Measurements from ENCODE around the gene SUPT6H. TPM values are rescaled to one million over a fixed set of nuclear protein-coding genes. Genes with fewer than 3 reads are reported as not detected.

Gene SUPT6H
- total and polyA plus RNA-seq, 2 of the 8 experiments (the other 6 are each of a cell fraction or from before 2014, with no cell fraction given): 32.0 to 59.9 TPM

DNA sequence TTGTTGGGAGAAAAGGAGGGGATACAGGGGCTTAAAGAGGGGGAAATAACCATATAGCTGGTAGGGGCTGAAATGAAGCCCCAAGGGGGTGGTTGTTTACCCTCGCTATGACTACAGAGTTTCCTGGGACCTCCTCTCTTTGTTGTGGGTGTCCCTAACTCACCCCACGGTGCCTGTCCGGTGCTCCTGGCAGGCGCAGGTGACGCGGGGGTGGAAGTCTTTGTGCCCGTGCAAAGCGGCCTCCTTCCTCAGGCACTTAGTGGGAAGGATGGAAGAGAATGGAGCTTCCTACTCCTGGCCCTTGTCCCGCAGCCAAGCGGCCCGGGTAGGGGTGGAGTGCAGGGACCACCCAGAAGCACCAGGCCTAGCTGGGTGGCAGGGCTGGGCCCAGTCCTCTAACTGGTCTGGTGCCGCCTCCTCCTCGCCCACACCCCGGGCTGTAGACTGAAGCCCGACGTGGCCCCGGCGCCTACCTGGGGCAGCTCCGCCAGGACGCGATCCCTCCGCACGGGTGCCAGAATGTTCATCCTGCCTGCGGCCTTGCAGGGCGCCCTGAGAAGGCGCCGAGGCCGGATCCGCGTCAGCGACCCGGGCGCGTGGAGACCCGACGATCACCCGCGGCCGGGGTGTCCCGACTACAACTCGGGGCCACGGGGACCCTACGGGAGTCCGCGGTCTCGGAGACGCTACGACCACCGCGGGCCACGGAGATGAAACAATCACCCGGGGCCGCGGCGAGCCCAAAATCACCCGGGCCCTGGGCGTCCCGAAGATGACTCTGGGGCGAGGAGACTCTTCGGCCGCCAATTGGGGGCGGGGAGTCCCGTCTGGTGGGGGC lies 55.0 kb downstream of the SUPT6H start:
- no peak overlapping the region for H3K14ac ChIP-seq (ENCODE audit: insufficient read length)
- no peaks in the 10 kb centered on the region for H3K27me3 ChIP-seq (replicated peaks in 1 of 4; ENCODE audit: control insufficient read depth in 3 of 4, extremely low read depth in 1 of 4, insufficient read depth in 3 of 4, low read length in 3 of 4)
- peak overlapping the region; percentile 87; the same call in 1 of the 2 replicates for H2BK5ac ChIP-seq (ENCODE audit: low read depth, low read length)
- peaks cover 0 to 18% of the 10 kb centered on the region in 2 experiments for H4K20me1 ChIP-seq (replicated peaks in 1 of 2; ENCODE audit: control insufficient read depth in 1 of 2, insufficient read depth in 2 of 2, low read length in 2 of 2)
- H2BK120ac ChIP-seq (replicated peaks; ENCODE audit: low read depth, low read length): no peak overlapping the region
- no peak for DNase-seq (ENCODE audit: low read depth in 1 of 2, low spot score in 2 of 2)
- H3K18ac ChIP-seq (ENCODE audit: extremely low read depth, low read length): peak overlapping the region; percentile 88
- H3K56ac ChIP-seq (replicated peaks; ENCODE audit: insufficient read length, low read depth, low read length): peak overlapping the region; percentile 74
- H3K9ac ChIP-seq (replicated peaks in 1 of 4; ENCODE audit: extremely low read depth in 1 of 4, low read depth in 3 of 4, low read length in 3 of 4): peak overlapping the region; percentile 74 to 92 (median 80)
- H3K23me2 ChIP-seq (ENCODE audit: low read depth, low read length): peaks cover 25% of the 10 kb centered on the region
- peak overlapping the region; percentile 88 to 99 (median 96) for H3K4me3 ChIP-seq (ENCODE audit: extremely low read depth in 1 of 4, insufficient read depth in 2 of 4, low read depth in 3 of 4, low read length in 4 of 4)
- no peaks in the 10 kb centered on the region for H3K9me3 ChIP-seq (ENCODE audit: insufficient read depth in 2 of 2, low read depth in 1 of 2, low read length in 1 of 2)
- peaks cover 5 to 15% (median 10%) of the 10 kb centered on the region in 4 experiments; a peak in 6 of 7 replicates for H3K4me1 ChIP-seq (replicated peaks in 1 of 4; ENCODE audit: control insufficient read depth in 3 of 4, insufficient read depth in 4 of 4, low read length in 3 of 4)
- H3K27ac ChIP-seq (ENCODE audit: low read depth, low read length): peak overlapping the region; percentile 77
- no peak overlapping the region; the same call in 1 of the 2 replicates for H2AFZ ChIP-seq (ENCODE audit: low read length)
- ChIA-PET CTCF (ENCODE audit: partially characterized antibody) (interaction anchor here (0.6 to 2.9 kb wide), 10 partner anchors 8 to 185 kb away, joined by 3 to 20 read pairs (median 4); partner anchors contain the start of gene TLCD1), POLR2A (ENCODE audit: partially characterized antibody) (interaction anchor here (0.7 to 10.5 kb wide), 13 partner anchors 7 to 1192 kb away, joined by 3 to 258 read pairs (median 4); partner anchors contain the start of genes NEK8, PHF12, RPL23A and TLCD1)
- peak overlapping the region; percentile 76; the same call in 1 of the 2 replicates for H2AK5ac ChIP-seq (ENCODE audit: low read depth, low read length)
- H3K36me3 ChIP-seq (ENCODE audit: control insufficient read depth in 2 of 4, insufficient read depth in 4 of 4, low read length in 3 of 4): peaks cover 11 to 36% (median 24%) of the 10 kb centered on the region in 4 experiments; a peak in 7 of 8 replicates
- H4K8ac ChIP-seq (ENCODE audit: extremely low read depth, insufficient read depth, low read length): peak overlapping the region; percentile 90; the same call in 1 of the 2 replicates
- no peak overlapping the region for H3K4ac ChIP-seq (replicated peaks; ENCODE audit: insufficient read length, low read depth, low read length)
- H2BK20ac ChIP-seq (ENCODE audit: low read length): no peak overlapping the region
- no peak overlapping the region for H3K23ac ChIP-seq (ENCODE audit: insufficient read length)
- FAIRE-seq: no peak
- peak overlapping the region; percentile 88; the same call in 1 of the 2 replicates for H2BK15ac ChIP-seq (ENCODE audit: low read length)
- peak; percentile 48 for TF ChIP-seq KDM4A (IDR thresholded peaks at IDR 0.05; ENCODE audit: low read depth, low read length, severe bottlenecking)
- TF ChIP-seq HDAC2 (IDR thresholded peaks at IDR 0.05; ENCODE audit: borderline replicate concordance in 1 of 2, low read depth in 2 of 2, low read length in 2 of 2): peak in 1 of 2 experiments; percentile 20; a peak in 1 of 4 replicates
- TF ChIP-seq TCF12 (IDR thresholded peaks at IDR 0.05; ENCODE audit: low read depth, low read length): no peak
- 2% methylated on average over 58 of the region's 63 CpGs; no CpG with 5 or more reads in 1 of the 2 experiments for WGBS, 2 experiments (ENCODE audit: extremely low coverage in 1 of 2, insufficient coverage in 1 of 2, insufficient read length in 1 of 2, insufficient replicate concordance in 2 of 2, low coverage in 1 of 2, low lambda C conversion rate in 2 of 2, missing lambda C conversion rate in 1 of 2)
- no peak overlapping the region; the same call in 1 of the 2 replicates for H2BK12ac ChIP-seq (ENCODE audit: low read depth, low read length)
- peaks cover 13% of the 10 kb centered on the region; the same call in 1 of the 2 replicates for H3K79me1 ChIP-seq (ENCODE audit: low read depth, low read length)
- H4K91ac ChIP-seq (replicated peaks; ENCODE audit: insufficient read length, low read length): peak overlapping the region; percentile 79
- H3K79me2 ChIP-seq (ENCODE audit: control insufficient read depth in 1 of 2, insufficient read depth in 2 of 2, low read length in 2 of 2): peaks cover 8 to 40% of the 10 kb centered on the region in 2 experiments
- peak overlapping the region; percentile 26 for H4K5ac ChIP-seq (ENCODE audit: insufficient read length, low read depth, low read length)
- H3K4me2 ChIP-seq (ENCODE audit: insufficient read depth in 1 of 2, low read depth in 2 of 2, low read length in 2 of 2): peak overlapping the region; percentile 86 to 87

All from H1 (cell line).